Kidney tubule cell (primary cell): ENCODE data around the gene RPS6KA4.
"Not testable (repeated sequence)": the region's sequence is repeated elsewhere in the genome, so short reads cannot be mapped to it uniquely, and the experiment has no call there.

Experiments used
- DNase-seq: peaks from one replicate; pipeline ENCODE4 v3.0.0-alpha.2; 2018; ENCODE audit warnings: low spot score

The RPS6KA4 gene

DNA sequence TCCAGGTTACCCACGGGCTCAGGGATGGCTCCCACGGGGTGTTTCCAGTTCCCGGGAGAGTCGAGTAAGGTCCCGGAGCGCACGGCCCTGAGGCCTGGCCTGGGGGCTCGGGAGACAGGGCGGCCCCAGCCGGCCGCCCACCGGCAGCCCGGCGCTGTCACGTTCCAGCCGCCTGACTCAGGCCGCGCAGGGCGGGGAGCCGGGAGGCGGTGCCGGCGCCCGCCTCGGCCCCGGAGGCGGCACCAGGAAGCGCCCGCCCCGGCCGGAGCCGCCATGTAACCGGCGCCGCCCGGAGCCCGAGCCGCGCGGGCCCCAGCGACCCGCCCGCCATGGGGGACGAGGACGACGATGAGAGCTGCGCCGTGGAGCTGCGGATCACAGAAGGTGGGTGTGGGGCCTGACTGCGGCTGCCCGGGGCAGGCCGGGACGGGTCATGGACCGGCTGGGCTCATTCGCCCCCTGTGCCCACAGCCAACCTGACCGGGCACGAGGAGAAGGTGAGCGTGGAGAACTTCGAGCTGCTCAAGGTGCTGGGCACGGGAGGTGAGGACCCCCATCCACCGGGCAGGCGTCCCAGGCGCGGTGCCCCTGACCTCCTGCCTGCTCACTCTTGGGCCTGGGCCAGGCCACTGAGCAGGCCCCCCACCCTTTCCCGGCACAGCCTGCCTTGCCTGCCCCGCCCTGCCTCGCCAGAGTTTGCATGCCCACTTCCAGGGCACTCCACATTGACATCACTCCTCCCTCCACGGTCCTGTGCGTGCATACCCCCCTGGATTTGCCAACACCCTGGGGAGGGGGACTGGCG, at the start of gene RPS6KA4:
Gene RPS6KA4 (plus strand): TSS at position 256 of the 805 bp plus-strand sequence. CDS start 74 bp downstream, at position 330.
- peak; percentile 77 for DNase-seq

DNA sequence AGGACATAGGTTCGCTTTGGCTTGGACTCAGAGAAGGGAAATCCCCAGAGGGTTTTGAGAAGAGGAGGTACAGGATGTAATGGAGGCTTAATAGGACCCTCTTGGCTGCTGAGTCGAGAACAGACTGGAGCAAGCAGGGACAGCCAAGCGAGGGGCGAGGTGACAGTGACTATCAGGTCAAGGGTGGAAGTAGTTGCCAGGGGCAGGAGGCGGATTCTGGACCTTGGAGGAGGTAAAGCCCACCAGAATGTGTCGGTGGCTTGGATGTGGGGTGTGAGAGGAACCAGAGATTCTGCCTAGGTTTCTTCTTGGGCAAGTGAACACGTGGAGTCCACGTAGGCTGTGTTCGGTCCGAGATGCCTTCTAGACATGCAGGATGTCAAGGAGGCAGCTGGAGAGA, 46.0 kb upstream of the RPS6KA4 start:
- DNase-seq: no peak

DNA sequence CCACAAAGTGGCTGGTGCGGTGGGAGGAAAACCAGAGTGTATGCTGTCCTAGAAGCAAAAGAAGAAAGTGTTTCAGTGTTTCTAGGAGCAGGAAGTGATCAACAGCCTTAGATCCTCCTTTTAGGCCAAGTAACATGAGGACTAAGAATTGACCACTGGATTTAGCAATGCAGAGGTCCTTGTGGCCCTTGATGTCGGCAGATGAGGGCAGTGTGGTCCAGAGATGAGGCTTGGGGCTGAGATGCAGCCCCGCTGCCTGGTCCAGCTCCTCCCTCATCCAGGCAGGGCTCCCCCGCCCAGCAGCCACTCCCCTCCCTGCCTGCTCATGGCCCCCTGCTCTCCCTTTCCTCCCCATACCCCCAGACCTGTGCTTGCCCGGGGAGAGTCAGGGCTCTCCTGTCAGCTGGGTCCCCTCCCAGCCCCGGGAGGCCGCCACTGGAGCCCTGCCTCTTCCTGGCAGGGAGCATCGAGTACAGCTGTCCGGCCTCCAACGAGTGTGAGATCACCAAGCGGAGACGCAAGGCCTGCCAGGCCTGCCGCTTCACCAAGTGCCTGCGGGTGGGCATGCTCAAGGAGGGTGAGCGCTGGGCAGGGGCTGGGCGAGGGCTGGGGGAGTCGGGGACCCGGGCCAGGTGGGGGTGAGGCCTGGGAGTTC, 45.3 kb upstream of the RPS6KA4 start:
- DNase-seq: no peak

DNA sequence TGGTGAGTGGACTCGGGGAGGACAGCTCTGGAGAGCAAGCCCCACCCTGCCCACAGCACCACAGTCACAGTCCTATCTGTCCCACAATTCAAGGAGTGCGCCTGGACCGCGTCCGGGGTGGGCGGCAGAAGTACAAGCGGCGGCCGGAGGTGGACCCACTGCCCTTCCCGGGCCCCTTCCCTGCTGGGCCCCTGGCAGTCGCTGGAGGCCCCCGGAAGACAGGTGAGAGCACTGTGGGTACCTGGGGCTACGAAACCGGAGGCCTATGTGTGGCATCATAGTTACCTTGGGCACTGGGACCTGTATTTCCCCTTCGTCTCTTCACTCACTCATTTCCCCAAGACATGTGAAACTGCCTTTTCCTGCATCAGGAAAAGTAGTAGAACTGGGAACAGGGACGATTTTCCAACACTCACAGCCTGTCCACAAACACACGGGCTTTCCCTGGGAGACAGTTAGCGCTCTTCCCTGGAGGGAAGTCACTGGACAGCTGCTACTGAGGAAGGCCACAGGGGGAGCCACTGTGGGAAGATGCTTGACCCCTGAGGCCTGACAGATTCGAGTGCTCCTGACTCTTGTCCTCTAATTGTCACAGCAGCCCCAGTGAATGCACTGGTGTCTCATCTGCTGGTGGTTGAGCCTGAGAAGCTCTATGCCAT, 44.7 kb upstream of the RPS6KA4 start:
- no peak for DNase-seq

DNA sequence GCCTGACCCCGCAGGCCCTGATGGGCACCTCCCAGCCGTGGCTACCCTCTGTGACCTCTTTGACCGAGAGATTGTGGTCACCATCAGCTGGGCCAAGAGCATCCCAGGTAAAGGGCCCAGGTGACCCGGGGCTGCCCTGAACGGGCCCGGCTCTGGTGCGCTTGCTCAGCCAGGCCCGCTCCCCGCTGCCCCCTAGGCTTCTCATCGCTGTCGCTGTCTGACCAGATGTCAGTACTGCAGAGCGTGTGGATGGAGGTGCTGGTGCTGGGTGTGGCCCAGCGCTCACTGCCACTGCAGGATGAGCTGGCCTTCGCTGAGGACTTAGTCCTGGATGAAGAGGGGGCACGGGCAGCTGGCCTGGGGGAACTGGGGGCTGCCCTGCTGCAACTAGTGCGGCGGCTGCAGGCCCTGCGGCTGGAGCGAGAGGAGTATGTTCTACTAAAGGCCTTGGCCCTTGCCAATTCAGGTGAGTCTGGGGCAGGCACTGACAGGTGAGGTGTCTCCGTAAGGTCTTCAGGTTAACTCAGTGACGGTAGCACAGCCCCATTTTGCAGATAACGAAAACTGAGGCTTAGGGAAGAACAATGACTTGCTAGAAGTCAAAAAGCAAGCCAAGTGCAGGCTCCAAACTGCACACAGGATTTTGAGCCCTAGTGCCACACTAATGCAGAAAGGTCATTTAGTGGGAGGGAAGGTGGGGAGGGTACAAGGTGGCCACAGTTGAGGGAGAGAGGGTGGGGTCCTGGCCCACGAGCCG, 44.0 kb upstream of the RPS6KA4 start:
- no peak for DNase-seq

DNA sequence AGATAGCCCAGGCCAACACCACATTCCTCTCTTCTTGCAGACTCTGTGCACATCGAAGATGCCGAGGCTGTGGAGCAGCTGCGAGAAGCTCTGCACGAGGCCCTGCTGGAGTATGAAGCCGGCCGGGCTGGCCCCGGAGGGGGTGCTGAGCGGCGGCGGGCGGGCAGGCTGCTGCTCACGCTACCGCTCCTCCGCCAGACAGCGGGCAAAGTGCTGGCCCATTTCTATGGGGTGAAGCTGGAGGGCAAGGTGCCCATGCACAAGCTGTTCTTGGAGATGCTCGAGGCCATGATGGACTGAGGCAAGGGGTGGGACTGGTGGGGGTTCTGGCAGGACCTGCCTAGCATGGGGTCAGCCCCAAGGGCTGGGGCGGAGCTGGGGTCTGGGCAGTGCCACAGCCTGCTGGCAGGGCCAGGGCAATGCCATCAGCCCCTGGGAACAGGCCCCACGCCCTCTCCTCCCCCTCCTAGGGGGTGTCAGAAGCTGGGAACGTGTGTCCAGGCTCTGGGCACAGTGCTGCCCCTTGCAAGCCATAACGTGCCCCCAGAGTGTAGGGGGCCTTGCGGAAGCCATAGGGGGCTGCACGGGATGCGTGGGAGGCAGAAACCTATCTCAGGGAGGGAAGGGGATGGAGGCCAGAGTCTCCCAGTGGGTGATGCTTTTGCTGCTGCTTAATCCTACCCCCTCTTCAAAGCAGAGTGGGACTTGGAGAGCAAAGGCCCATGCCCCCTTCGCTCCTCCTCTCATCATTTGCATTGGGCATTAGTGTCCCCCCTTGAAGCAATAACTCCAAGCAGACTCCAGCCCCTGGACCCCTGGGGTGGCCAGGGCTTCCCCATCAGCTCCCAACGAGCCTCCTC, 43.1 kb upstream of the RPS6KA4 start:
- not testable (repeated sequence) for DNase-seq

DNA sequence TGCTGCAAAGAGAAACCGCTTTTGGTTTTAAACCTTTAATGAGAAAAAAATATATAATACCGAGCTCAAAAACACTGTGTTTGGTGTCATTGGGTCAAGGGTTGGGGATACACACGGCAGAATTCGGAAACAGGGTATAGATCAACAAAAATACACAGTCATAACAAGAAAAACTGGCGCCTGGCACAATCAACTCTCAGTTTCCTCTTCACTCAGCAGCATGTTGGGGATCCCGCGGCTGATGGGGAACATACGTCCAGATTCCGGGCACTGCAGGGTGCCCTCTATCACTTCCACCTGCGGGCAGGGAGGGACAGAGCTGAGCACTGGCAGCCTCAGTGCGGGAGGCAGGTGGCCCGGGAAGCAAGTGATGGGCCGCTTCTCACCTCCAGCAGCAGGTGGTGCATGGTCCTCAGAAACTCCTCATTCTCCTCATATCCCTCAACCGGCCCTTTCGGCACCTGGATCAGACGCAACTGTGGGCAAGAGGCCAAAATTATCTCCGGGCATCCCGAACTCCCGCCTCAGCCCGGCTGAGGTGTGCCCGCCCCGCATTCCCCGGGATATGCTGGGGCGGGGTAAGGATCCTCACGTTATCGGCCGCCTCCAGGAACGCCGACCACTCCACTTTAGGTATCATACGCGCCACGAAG, 42.2 kb upstream of the RPS6KA4 start:
- DNase-seq: peak; percentile 66

DNA sequence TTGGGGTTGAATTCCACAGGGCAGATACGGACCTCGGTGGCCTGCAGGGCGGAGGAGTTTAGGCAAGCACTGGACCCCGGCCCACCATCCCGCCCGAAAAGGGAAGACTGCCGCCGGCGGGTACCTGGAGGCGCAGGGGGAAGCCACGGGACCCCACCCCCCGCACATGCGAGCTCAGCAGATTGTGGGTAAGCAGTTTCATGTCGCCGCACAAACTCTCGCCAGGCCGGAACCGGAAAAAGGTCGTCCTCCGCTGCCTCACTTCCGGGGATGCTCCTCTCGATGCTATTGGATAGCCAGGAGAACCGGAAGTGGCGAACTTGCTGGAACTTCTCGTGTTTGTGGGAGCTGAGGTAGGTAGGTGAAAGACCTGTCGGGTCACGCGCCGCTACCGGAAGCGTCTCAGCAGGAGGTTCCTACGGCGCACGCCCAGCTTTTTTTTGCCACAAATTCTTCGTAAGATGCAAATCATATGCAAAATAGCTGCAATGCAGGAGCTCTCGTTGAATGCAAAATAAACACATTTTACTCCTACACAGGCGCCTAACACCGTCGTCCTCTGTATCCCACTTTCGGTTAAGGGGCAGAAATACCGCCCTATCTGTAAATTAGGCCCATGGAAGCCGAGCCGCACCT, 41.5 kb upstream of the RPS6KA4 start, which contains the start of gene TRMT112:
Gene TRMT112 (minus strand): TSS at position 235 of the 636 bp plus-strand sequence. CDS start 33 bp downstream, at position 202.
- DNase-seq: peak; percentile 100

DNA sequence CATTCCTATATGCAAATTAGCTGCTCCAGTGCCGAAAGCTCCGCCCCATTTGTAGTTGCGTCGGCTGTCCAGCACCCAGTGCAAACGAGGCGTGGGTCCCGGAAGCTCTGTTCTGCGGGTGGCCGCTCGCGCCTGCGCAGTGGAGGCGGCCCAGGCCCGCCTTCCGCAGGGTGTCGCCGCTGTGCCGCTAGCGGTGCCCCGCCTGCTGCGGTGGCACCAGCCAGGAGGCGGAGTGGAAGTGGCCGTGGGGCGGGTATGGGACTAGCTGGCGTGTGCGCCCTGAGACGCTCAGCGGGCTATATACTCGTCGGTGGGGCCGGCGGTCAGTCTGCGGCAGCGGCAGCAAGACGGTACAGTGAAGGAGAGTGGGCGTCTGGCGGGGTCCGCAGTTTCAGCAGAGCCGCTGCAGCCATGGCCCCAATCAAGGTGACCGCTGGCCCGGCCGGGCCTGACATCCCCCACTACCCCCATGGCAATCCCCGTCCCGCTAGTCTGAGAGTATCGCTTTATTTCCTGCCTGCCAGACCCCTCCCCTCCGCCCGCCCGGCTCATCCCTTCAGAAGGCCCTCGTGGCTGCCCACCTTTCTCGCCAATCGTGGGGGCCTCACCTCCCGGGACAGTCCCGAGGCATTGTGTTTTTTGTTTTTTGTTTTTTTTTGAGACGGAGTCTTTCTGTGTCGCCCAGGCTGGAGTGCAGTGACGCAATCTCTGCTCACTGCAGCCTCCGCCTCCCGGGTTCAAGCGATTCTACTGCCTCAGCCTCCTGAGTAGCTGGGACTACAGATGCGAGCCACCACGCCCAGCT, 40.8 kb upstream of the RPS6KA4 start, which contains the start of gene PRDX5:
Gene PRDX5 (plus strand): TSS at position 161 of the 805 bp plus-strand sequence. CDS start 95 bp downstream, at position 256.
- peak; percentile 98 for DNase-seq

DNA sequence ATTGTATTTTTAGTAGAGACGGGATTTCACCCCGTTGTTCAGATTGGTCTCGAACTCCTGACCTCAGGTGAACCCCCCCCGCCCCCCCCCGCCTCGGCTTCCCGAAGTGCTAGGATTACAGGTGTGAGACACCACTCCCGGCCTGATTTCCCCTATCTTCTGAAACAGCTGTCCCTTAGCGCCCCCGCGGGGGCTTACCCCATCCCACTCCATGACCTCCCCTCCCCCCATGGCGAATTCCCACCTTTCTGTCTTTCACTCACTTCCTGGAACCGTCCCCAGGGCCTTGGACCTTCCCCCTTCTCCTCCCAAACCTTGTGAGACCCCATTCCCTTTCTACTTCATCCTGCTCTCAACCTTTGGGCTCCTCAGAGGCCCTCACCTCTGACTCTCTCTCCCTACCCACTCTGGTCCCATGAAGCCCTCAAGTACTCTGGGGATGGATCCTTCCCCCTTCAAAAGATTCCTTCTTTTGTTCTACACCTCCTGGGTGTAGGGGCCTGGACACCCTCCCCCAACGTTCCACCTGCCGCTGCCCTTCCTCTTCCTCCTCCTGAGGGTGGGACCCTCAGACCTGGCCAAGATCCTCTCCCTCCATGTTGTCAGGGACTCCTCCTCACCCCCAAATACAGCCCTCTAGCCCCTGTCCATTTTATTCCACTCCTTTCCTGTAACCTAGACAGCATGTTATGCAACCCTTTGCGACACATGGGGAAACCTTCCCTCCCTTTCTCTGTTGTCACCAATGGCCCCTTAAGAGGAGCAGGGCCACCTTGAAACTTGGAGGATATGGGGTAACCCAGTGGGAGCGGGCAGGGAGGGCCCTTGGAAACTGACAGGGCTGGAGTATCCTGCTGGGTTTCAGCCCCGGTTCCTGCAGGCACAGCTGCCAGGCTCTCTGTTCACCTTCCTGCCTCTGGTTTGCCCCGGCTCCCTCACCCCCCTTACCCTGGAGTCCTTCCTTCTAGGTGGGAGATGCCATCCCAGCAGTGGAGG, 39.9 kb upstream of the RPS6KA4 start:
- no peak for DNase-seq

DNA sequence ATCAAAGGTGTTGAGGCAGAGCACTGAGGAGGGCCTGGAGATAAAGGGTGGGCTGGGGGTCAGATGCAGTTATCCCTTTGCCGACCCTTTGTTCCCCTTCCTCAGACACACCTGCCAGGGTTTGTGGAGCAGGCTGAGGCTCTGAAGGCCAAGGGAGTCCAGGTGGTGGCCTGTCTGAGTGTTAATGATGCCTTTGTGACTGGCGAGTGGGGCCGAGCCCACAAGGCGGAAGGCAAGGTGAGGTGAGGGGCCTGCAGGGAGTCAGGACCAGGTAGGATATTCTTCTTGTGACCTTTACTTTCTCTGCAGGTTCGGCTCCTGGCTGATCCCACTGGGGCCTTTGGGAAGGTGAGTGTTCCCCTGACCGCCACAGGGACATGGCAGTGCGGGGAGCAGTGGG, 38.4 kb upstream of the RPS6KA4 start:
- no peak for DNase-seq

DNA sequence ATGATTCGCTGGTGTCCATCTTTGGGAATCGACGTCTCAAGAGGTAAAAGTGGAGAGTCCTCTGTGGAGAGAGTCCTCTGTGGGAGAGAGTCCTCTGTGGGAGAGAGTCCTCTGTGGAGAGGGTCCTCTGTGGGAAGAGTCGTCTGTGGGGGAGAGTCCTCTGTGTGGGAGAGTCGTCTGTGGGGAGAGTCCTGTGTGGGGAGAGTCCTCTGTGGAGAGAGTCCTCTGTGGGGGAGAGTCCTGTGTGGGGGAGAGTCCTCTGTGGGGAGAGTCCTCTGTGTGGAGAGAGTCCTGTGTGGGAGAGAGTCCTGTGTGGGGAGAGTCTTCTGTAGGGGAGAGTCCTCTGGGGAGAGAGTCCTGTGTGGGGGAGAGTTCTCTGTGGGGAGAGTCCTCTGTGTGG, 37.9 kb upstream of the RPS6KA4 start:
- no peak for DNase-seq

DNA sequence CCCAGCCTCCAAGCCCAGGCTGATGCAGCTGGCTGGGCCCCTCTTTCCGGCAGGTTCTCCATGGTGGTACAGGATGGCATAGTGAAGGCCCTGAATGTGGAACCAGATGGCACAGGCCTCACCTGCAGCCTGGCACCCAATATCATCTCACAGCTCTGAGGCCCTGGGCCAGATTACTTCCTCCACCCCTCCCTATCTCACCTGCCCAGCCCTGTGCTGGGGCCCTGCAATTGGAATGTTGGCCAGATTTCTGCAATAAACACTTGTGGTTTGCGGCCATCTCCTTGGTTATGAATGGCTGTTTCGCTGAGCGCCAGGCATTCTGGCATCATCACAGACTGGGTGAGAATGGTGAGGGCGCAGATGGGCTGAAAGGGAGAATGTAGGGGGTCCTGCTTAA, 37.4 kb upstream of the RPS6KA4 start:
- peak; percentile 63 for DNase-seq

DNA sequence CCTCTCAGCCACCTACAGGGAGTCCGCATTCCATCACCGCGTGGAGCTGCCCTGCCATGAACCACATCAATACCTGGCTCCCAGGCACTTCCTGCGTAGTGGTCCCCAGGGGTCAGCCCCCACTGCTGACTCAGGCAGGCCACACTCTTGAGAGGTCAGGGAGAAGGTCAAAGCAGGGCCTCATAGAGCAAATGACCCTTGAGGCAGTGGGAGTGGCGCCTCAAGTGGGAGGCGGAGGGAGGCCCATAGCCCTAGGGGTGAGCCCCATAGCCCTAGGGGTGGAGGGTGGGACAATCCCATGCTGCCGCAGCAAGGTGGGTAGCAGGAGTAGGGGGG, 36.1 kb upstream of the RPS6KA4 start:
- DNase-seq: no peak

DNA sequence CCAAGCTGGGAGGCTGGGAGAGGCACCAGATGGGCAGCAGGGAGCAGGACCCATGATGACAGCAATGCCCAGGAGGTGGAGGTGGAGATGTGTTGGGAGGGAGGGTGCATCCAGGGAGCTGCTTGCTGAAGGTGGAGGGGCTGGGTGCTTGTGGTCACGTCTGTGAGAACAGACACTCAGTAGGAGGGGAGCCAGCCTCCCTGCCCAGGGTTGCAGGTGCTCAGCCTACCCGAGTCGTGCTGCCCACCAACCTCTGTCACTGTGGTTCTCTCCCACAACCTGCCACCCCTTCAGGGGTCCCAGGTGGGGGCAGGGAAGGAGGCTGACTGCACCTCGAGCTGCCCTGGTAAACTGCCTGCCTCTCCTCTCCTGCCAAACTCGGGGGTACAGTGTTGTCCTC, 35.6 kb upstream of the RPS6KA4 start:
- DNase-seq: no peak

DNA sequence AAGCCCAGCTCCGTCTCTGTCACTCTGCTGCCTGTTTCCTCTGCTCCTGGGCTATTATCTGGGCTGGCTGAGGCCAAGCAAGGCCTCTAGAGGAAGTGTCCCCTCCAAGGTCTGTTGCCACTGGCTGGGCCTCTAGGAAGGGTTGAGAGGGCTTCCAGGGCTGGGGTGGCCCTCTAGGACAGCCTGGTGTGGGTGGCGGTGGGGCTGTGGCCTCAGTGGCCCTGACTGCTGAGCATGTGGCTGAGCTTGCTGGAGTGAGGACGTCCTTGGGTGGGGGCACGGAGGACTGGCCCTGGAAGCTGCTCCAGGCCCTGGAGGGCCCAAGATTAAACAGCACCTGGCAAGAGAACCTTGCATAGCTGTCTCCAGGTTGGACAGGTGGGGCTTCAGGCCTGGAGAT, 35.0 kb upstream of the RPS6KA4 start:
- DNase-seq: not testable (repeated sequence)

DNA sequence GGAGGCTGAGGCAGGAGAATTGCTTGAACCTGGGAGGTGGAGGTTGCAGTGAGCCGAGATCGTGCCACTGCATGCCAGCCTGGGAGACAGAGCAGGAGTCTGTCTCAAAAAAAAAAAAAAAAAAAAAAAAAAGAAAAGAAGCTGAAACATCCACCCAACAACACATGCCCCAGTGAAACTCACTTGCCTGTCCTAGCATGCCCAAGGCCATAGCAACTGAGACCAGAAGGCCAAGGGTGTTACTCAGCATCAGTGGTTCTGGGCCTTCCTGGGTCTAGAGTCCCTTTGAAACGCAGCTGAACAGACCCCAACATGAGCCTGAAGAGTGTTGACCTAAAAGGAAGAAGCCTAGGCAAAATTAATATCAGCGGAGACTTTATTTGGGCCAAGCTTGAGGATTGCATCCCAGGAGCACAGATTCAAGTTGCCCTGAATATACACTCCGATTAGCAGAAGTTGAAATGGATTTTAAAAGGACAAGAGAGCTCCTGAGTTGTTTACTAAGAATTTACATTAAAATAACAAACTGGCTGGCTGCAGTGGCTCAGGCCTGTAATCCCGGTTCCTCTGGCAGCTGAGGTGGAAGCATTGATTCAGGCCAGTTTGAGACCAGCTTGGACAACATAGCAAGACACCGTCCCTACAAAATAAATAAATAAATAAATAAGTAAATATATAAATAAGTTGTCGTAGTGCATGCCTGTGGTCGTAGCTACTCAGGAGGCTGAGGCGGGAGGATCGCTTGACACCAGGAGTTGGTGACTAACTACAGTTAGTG, 34.1 kb upstream of the RPS6KA4 start:
- DNase-seq: no peak
